CD4-positive, alpha-beta T cell treated with Interleukin-6 for 4 hours (primary cell): ENCODE results near the gene RPGRIP1L.

Experiments used
- DNase-seq: peaks from one replicate; pipeline ENCODE4 v3.0.0-alpha.2; 2020; ENCODE audit warnings: mixed read lengths

RPGRIP1L gene

DNA sequence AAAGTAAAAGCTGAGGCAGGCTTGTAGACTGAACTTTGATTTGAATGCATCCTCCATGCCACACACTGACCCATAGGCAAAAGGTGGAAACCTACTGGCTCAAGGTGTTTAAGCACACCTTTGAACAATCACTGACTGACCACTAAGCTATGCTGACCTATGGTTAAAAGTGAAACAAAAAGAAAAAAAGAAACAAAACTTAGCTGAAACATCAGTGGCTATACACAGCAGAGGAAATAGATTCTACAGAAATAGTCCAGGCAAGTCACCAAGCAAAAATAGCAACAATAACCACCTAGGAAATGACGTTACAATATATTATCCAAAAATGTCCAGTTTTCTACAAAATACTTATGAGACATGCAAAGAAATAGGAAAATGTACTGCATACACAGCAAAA lies 60.2 kb downstream of the RPGRIP1L start:
- DNase-seq: no peak

DNA sequence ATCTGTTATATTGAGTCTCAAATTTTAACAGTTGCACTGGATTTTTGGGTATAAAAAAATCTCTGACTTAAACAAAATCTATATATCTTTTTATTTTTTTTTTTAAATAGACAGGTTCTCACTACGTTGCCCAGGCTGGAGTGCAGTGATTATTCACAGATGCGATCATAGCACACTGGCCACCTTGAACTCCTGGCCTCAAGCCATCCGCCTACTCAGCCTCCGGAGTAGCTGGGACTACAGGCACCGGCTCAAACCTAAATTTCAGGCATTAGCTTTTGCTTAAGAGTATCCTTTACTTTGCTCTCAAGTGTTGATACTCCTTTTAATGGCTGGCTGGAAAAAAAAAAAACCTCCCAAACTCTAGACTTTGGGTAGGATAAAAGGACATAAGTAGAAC lies 61.6 kb downstream of the RPGRIP1L start:
- DNase-seq: no peak

DNA sequence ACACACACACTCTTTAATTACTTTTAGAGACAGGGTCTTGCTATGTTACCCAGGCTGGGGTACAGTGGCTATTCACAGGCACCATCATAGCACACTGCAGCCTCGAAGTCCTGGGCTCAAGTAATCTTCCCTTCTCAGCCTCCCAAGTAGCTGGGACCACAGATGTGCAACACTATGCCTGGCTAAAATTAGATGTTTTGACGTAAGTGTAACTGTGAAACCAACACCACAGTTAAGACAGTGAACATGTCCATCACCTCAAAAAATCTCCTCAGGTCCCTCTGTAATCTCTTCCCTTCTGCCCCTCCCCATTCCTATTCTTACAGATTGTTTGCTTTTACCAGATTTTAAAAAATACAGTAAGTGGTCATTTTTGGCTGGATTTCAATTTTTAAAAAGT lies 66.7 kb downstream of the RPGRIP1L start:
- no peak for DNase-seq

DNA sequence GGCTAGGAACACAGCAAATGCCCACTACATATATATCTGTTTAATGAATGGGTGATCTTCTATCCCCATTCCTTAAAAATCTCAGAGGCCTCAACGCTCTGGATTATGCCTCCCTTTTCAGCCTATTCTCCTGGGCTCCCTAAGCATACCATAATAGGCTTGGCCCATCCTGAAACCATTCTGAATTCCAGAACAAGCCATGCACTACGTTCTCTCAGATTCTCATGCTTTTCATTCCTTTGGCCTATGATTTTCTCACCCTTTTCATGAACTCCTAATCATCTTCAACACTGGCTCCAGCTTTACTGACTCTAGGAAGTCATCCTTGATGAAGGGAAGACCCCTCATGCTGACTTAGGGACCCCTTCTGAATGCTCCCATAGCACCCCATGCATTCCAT lies 71.1 kb downstream of the RPGRIP1L start:
- no peak for DNase-seq

DNA sequence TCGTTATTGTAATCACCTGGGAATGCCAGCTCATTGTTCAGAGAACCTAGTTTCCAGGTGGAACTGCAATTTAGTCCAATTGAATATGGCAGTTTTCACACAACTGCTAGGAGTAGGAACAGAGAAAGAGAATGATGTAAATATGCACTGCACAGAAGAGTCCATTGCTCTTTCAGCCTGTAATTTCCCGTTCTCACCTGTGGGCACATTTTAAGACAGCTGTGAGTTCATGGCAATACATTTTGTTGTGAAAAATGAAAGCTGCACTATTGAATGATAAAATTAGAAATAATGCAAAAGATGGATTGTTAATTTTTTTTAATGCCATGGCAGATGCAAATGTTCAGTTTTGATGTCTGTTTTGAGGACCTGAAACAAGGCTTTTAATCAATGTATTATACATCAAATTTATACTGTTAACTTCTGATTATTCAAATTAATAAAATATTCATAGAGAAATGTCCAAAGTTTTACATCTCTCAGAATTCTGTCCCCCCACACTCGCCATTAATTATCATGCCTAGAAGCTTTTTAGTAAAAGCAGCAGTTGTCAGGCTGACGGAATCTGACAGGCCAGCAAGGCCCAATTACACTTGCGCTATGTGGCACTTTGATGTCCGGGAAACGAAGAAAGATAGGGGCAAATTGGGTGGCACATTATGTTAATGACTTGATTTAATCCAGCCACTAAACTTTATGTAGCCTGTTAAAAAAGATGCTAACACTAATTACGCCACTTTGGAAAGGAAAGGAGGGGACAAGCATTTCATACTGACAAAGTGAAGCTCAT lies 72.2 kb downstream of the RPGRIP1L start:
- DNase-seq: no peak

DNA sequence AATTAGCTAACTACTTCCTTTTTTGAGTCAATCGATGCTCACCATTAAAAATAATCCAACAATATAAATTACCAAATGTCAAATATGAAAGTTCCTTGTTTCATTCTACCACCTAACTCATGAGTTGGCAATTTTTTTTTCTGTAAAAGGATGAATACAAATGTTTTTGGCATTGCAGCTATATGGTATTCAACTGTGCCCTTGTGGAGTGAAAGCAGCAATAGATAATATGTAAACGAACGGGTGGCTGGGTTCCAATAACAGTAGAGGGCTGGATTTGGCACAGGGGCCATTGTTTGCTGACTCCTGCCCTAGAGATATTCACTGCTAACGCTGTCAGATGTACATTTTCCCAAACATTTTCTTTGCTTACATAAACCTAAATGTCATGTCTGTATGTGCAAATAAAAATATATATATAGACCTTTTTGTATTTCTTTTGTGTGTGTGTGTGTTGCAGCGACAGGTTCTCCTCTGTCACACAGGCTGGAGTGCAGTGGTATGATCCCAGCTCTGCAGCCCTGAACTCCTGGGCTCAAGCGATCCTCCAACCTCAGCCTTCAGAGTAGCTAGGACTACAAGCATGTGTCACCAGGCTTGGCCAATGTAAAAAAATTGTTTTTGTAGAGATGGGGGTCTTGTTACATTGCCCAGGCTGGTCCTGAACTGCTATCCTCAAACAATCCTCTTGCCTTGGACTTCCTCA lies 73.9 kb downstream of the RPGRIP1L start:
- no peak for DNase-seq

DNA sequence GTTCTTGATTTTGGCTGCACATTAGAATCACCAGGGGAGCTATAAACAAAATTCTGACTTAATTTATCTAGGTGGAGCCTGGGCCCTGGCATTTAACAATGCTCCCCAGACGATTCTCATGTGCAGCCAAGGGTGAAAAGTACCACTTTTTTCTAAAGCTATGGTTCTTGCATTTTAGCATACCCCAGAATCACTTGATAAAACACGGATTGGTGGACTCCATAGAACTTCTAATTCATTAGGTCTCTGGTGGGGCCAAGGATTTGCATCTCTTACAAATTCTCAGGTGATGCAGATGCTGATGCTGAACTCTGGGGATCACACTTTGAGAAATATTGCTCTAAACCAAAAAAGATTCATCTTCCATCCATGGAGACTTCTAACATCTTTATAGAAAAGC lies 74.5 kb downstream of the RPGRIP1L start:
- DNase-seq: no peak

DNA sequence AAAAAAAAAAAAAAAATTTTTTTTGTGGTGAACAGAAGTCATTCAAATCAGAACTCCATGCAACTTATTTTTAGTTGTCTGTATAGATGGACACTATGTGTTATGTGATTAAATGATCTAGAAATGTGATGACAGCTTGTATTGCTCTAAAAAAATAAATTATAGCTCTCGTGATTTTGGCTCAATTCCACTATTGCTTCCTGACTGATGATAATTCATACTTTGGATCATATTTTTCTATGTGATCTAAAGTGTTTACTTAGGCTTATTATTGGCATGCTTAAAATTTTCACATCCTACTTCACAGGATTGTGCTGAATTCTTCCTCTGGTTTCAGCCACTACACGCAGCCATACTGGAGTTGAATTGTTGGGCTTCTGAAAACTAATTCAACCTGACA lies 76.8 kb downstream of the RPGRIP1L start:
- DNase-seq: no peak

DNA sequence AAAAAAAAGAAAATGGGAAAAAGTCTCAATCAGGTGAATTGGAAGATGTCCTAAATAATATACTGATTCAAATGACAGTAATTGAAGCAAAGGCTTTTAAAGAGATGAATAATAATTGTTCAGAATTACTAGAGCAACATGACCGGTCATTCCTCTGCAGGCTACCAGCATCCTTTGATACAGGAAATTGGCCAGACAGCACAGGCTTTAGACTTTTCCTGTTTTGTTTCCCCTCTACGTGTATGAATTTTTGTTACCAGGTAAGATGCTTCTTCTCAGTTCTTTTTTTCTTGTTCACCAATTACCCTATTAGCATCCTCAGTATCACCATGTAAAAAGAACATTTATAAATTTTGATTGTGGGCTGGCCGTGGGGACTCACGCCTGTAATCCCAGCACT lies 77.5 kb downstream of the RPGRIP1L start:
- DNase-seq: no peak

DNA sequence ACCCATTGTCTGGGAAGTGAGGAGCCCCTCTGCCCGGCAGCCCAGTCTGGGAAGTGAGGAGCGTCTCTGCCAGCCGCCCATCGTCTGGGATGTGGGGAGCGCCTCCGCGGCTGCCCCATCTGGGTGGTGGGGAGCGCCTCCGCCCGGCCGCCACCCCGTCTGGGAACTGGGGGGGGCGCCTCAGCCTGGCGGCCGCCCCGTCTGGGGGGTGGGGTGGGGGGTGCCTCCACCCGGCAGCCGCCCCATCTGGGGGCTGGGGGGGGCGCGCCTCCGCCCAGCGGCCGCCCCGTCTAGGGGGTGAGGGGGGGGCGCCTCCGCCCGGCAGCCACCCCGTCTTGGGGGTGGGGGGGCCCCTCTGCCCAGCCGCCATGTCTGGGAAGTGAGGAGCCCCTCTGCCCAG lies 78.4 kb downstream of the RPGRIP1L start:
- DNase-seq: no peak

DNA sequence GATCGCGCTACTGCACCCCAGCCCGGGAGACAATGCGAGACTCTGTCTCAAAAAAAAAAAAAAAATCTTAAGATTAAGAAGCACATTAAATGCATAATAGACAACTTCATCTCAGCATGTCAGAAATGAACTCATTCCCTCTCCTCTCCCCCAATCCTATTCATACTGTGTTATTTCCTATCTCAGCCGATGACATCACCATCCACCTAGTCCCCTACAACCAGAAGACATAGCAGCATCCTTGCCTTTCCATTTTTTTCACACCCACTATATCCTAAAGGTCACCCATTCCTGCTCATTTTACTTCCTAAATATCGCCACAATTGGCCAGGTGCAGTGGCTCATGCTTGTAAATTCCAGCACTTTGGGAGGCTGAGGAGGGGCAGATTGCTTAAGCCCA lies 81.3 kb downstream of the RPGRIP1L start:
- no peak for DNase-seq

DNA sequence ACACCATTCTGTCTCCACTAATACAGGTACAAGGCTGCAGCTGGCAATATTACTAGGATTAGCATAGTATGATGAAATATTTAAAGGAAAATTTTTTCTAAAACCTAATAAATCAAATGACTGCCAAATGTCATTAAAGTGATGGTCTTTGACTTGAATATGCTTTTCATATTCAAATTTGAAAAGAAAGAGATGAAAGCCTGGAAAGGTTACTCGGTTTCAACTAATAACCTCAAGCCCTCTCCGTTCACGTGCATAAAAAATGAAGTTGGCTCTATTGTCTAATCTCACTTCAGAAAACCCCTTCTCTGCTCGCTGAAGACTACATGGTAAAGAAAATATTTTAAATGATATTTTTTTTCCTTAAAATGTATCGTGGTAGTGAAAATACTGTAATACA lies 83.2 kb downstream of the RPGRIP1L start:
- DNase-seq: no peak

DNA sequence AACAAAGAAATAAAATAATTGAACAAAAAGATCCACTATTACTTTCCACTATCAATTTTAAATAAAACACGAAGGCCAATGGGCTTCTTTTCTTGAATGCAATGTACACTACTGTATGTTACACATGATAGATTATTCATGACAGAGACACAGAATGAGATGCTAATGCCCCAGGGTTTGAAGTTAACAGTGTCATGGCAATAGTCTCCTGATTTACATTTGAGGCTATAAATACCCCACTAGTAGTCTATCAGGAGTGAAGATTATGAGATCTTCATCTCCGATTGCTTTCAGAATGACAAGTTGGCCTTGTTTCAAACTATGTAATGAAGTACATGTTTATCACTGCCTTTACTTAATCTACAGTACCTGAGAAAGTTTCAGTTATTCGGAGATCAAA lies 84.4 kb downstream of the RPGRIP1L start:
- DNase-seq: no peak

DNA sequence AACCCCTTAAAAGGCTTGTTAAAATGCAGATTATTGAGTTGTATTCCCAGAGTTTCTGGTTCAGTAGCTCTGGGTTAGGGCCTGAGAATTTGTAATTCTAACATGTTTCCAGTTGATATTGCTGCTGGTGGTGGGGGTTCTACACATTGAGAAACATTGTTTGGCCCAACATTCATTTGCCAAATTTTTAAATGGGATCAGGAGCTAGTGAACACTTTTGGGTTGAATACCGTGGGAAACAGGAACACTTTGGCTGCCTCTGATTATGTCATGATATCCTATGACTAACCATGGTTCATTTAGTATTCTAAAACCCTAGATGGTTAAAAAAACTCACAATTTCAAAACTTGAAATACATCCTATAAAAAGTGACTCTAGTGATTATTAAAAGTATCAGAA lies 89.3 kb downstream of the RPGRIP1L start:
- no peak for DNase-seq

DNA sequence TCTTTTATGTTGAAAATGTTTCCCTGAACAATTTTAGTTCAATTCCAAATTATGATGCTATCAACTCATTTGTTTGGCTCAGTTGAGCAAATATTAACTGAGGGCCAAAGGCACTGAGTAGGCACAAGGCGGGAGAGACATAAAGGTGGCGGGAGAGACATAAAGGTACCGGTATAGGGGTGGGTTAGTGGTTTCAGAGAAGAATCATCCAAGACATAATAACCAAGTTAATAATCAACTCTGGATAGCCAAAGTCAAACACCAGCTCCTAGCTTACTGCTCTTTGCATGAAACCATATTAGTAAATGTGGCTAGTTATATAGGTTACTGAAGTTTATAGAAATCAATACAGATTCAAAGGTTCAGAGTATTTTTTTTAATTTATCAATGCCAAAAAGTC lies 91.7 kb downstream of the RPGRIP1L start:
- DNase-seq: no peak

DNA sequence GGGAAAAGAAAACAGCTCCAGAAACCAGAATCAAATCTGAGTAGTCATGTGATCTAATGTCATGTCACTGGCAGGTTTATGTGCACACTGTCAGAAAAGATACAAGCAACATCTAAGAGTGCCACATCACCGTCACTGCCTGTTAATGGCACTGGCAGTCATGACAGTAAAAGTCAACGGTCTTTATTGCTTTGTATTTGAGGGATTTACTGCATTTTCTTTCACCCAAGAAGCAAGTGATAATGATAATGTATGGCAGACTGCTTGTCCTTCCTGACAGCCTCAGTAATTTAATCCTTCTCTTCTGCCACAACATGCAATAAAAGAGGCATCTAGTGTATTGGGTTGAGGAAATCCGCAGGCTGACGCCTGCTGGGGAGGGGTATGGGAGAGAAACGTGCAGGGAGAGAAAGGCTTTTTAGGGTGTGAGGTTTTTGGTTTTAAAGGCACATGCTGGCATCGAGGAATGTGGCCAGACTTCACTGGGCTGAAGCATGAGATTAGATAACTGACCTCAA lies 92.4 kb downstream of the RPGRIP1L start:
- DNase-seq: no peak

DNA sequence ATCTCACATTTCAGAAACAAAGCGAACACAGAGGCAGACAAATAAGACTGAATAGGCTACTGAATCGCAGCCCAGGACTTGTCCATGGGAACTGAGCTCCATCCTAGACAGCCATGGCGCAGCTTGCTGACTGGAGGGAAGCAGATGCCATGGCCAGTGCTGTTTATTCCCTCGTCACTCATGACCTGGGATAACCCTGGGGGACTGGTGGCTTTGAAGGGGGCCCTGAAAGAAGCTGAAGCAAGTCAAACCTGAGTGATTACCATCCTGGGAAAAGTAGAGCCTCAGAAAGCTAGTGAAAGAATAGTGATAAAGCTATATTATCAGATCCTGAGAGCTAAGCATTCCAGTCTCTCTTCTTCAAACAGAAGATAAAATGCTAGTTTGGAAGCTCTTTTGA lies 94.1 kb downstream of the RPGRIP1L start:
- DNase-seq: no peak

DNA sequence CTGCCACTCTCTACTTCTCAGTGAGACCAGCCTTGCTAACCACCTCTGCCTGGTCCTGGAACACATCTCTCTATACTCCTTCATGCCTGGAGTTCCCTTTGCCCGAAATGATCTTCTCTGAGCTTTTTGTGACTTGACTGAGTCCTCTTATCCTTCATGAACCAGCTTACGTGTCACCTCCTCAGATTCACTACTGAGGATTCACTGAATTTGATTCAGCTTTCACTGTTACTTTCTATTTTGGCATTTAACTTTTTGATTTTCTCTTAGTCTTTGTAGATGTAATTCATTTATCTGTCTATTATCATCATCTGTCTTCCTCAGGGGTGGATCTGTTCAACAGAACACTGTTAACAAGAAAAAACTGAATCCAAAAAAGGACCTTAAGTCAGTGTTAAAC lies 95.6 kb downstream of the RPGRIP1L start:
- DNase-seq: no peak

DNA sequence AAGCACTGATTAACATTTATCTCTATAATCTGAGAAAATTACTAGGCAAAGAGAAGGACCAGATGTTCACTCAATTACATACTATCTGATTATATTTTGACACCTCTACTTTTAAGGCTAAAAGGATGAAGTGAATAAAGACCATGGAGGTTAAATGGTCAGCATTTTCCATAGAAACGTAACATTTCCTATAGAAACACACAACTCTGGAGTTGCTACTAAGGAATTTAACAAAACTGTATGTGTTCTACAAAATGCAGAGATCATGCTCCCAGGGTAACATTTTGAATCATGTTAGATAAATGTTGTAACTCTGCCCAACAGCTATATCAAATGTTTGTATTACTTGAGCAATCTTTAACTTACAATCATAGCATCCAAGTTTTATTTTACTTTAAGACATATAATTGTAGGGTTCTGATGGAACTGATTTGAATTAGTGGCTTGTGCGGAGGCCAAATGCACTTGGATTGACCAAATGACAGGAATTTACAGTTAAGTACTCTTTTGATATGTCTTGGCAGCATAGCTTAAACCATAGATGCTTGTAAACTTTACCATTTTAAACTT lies 97.7 kb downstream of the RPGRIP1L start:
- no peak for DNase-seq

DNA sequence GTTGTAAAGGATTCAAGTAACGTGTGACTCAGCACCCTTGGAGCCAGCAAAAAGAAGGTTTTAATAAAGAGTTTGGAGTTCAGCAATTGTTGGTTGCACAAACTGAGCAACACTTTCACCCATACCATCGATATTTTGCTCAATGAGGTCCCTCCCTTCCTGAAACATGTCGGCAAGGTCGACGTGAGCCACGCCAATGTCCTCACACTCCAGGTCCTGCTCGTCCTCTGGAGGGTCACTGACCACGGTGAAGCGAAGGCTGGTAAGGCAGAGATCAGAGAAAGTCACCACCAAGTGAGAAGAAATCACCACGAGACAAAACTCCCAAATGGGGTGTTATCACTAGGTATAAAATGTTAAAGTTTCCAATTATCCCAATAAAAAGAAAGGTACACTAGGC lies 98.3 kb downstream of the RPGRIP1L start:
- DNase-seq: no peak

DNA sequence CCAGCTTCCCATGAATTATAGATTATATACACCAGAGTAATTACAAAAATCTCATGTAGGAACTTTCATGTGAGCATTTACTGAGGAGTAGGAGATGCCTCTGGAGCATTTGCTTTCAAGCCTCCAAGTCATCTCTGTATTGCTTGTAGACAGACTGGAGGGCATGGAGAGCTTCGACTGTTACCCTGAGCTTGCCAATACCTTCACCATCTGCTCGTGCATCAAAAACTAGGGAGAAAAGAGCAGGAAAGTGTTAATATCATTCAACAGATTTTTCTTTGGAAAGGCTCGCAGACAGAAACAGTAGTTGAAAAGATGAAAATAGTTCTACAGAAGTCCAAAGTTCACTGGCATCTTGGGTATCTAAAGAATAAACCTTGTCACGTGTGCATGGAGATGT lies 101.7 kb downstream of the RPGRIP1L start:
- no peak for DNase-seq

DNA sequence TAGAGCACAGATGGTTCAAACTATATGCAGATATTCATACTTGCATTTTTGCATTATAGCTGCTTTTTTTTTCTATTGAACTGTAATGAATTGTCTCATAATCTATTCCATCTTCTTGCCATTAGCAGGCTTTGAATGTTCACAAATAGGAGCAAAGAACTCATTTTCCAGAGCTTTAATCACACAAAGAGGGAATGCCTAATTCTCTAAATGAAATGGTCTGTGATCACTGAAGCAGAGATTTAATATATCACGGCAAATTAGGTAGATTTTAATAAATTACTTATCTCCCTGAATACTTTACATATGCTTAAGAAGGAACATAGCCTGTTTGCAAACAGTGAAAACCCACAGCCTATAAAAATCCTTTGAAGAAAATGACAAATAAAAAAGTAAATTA lies 103.0 kb downstream of the RPGRIP1L start:
- no peak for DNase-seq

DNA sequence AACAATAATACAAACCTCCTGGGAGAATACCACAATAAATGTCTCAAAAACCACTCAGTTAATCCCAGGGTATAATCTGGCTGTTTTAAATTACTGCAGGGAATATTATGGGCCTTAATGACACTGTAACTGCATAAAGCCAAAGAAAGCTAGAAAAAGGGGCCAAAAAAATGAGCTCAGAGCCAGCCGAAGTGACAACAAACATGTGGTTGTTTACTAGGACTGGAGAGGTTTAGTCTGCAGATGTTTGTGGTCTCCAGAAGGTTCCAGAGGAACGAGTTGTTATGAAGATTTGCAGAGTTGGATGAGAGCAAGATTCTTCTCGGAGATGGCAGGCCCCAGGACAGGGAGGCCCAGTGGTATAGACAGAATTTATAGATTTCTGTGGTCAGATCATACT lies 103.5 kb downstream of the RPGRIP1L start:
- no peak for DNase-seq

DNA sequence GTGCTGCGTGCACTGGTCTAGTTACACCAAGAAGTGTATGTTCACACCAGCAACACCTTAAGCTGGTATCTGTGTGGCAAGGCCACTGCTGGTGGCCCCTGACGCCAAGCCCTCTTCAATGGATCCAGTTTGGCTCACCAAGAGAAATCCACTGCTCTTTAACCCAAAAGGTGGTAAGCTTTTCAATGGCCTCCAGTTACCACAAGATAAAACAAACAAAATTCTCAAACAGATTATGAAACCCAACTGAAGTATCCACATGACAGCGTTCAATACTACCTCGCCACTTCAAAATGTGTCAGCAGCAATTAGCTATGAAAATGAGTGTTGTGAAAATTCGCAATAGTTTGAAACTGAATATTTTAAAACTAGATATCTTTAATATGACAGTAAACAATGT lies 104.1 kb downstream of the RPGRIP1L start:
- DNase-seq: no peak
